Left ventricle myocardium inferior (tissue), 1 donor: ENCODE measurements around the gene LIG4. TPM values are rescaled to one million over a fixed set of nuclear protein-coding genes. Genes with fewer than 3 reads are reported as not detected.

Source experiments
- DNase-seq: peaks from one replicate; pipeline ENCODE4 v3.0.0-alpha.2; 2020
- H3K27ac ChIP-seq: fragments of 200-600 bp; replicated peaks from 2 replicates; pipeline ENCODE4 v1.8.0; 2021
- H3K27me3 ChIP-seq: fragments of 200-600 bp; 2 replicates; pipeline ENCODE4 v1.8.0; 2021; ENCODE audit warnings: low read depth
- H3K36me3 ChIP-seq: fragments of 200-600 bp; 2 replicates; pipeline ENCODE4 v1.8.0; 2021
- H3K4me1 ChIP-seq: fragments of 200-600 bp; 2 replicates; pipeline ENCODE4 v1.8.0; 2021
- H3K4me3 ChIP-seq: fragments of 200-600 bp; 2 replicates; pipeline ENCODE4 v1.8.0; 2021; ENCODE audit warnings: mild to moderate bottlenecking, moderate library complexity
- H3K9me3 ChIP-seq: fragments of 200-600 bp; replicated peaks from 2 replicates; pipeline ENCODE4 v1.8.0; 2021
- CTCF ChIP-seq: fragments of 200-600 bp; IDR thresholded peaks from 2 replicates; pipeline ENCODE4 v1.8.0; 2021; ENCODE audit warnings: antibody characterized with exemption, mild to moderate bottlenecking, borderline replicate concordance
- intact Hi-C: fragments of 100-400 bp; cut with micrococcal nuclease; formaldehyde crosslinking; loops from one replicate; pipeline ENCODE4 v1.11.0; 2022
- long read RNA-seq: library from polyadenylated mRNA; unstranded; transcript quantifications from one replicate; pipeline ENCODE4 v2.0.0, GENCODE V29; 2021
- total RNA-seq: library from RNA; stranded (reverse); fragmentation: NEBNext Ultra II Directional; extraction: Animal tissue kit (Norgen Biotek cat#: 25700); gene quantifications from one replicate; pipeline ENCODE4 v1.2.1, GENCODE V29; 2021
- donor health status: DM: no; HTN: yes; CAD: no; lungs with severe emphysema.

LIG4 gene
- total RNA-seq = 8.1 TPM
- long read RNA-seq, transcript LIG4-203 (3 exons, 3,982 nt) = major isoform, 5 of 10 reads
- long read RNA-seq, partial matches to known transcripts = 1 of 10 reads
- long read RNA-seq, other reads (novel, unspliced or antisense) = 4 of 10 reads

- intact Hi-C loops = no loop called here
- peak; percentile 91 for DNase-seq
- TF ChIP-seq CTCF = no peak
- peaks cover 59% of the 10 kb centered on the region for H3K4me1 ChIP-seq
- H3K36me3 ChIP-seq = peaks cover 11% of the 10 kb centered on the region
- no peaks in the 10 kb centered on the region for H3K27me3 ChIP-seq
- H3K9me3 ChIP-seq = peaks cover 13% of the 10 kb centered on the region
- peak within 1 kb of the TSS; percentile 88 for H3K27ac ChIP-seq
- peak within 1 kb of the TSS; percentile 60 for H3K4me3 ChIP-seq
Measured at GRCh38 chr13:108215436-108215835, at the start of gene LIG4. Gene LIG4 (minus strand): TSS chr13:108215536. CDS start chr13:108211268, 4,268 bp downstream.

GRCh38 chr13:108263621-108264355, 48.5 kb upstream of the LIG4 start:
- Histone ChIP-seq H3K27ac (no peak overlapping the region), H3K4me3 (no peak overlapping the region), H3K36me3 (peaks cover 8% of the 10 kb centered on the region), H3K4me1 (no peaks in the 10 kb centered on the region), H3K9me3 (no peaks in the 10 kb centered on the region), H3K27me3 (no peaks in the 10 kb centered on the region)
- TF ChIP-seq CTCF = no peak
- DNase-seq = no peak
- intact Hi-C loops = no loop called here

- DNase-seq = no peak
- intact Hi-C loops = no loop called here
- Histone ChIP-seq H3K27me3 (no peaks in the 10 kb centered on the region), H3K27ac (no peak overlapping the region), H3K9me3 (peaks cover 15% of the 10 kb centered on the region), H3K36me3 (peaks cover 8% of the 10 kb centered on the region), H3K4me3 (no peak overlapping the region), H3K4me1 (no peaks in the 10 kb centered on the region)
- no peak for TF ChIP-seq CTCF
Measured at GRCh38 chr13:108257248-108257647, 41.9 kb upstream of the LIG4 start.

GRCh38 chr13:108249150-108249549, 33.8 kb upstream of the LIG4 start:
- intact Hi-C loops = no loop called here
- Histone ChIP-seq H3K27me3 (no peaks in the 10 kb centered on the region), H3K4me1 (no peaks in the 10 kb centered on the region), H3K4me3 (no peak overlapping the region), H3K36me3 (peaks cover 6% of the 10 kb centered on the region), H3K9me3 (peaks cover 46% of the 10 kb centered on the region), H3K27ac (no peak overlapping the region)
- no peak for DNase-seq
- no peak for TF ChIP-seq CTCF

GRCh38 chr13:108230377-108230776, 15.0 kb upstream of the LIG4 start:
- DNase-seq = no peak
- no peak for TF ChIP-seq CTCF
- no peak overlapping the region for H3K4me3 ChIP-seq
- intact Hi-C loops = no loop called here
- no peaks in the 10 kb centered on the region for H3K9me3 ChIP-seq
- peaks cover 9% of the 10 kb centered on the region for H3K36me3 ChIP-seq
- H3K27me3 ChIP-seq = no peaks in the 10 kb centered on the region
- H3K27ac ChIP-seq = no peak overlapping the region
- peaks cover 35% of the 10 kb centered on the region for H3K4me1 ChIP-seq
